GM23338 (cell line): Measurements from ENCODE around the gene TPD52L2.

Source experiments
- CTCF ChIP-seq, 2 experiments: fragments of 200-600 bp in 1 of 2; sonication (generic) in 1 of 2; conservative IDR thresholded peaks; 2 replicates each; pipeline versions ENCODE4 v1.5.1 to v1.6.1; 2016 to 2017; ENCODE audit warnings: antibody characterized with exemption in 2 of 2, low read depth in 2 of 2, mild to moderate bottlenecking in 2 of 2, moderate library complexity in 1 of 2
- EZH2 ChIP-seq: fragments of 200-600 bp; sonication (generic); IDR thresholded peaks from one replicate; pipeline ENCODE4 v1.8.0; 2017; ENCODE audit warnings: antibody characterized with exemption, mild to moderate bottlenecking, low read depth; ENCODE audit not compliant: unreplicated experiment
- JUNB ChIP-seq: IDR thresholded peaks from one replicate; pipeline ENCODE4 v1.6.1; 2016; ENCODE audit warnings: antibody characterized with exemption; ENCODE audit not compliant: unreplicated experiment
- POLR2AphosphoS5 ChIP-seq: IDR thresholded peaks from 2 replicates; pipeline ENCODE4 v1.6.1; 2016; ENCODE audit warnings: antibody characterized with exemption, low read depth
- STAT1 ChIP-seq: IDR thresholded peaks from one replicate; pipeline ENCODE4 v1.6.1; 2016; ENCODE audit warnings: antibody characterized with exemption; ENCODE audit not compliant: unreplicated experiment

- TF ChIP-seq POLR2AphosphoS5, result peak; percentile 45; the same call in 1 of the 2 replicates
- TF ChIP-seq CTCF (conservative IDR thresholded peaks at IDR 0.05; ENCODE audit: low read depth in 2 of 2), result peak; percentile 37 to 66; a peak in 3 of 4 replicates
- no peak for TF ChIP-seq STAT1
- TF ChIP-seq EZH2, result no peak
- no peak for TF ChIP-seq JUNB
Observed at GRCh38 chr20:63858393-63859165, 6.5 kb upstream of the TPD52L2 start.
